Skin epidermis (tissue), 12 donors: ENCODE data around the gene CARD14.
A peak's percentile ranks its signal among the peaks of the same experiment; 100 is the strongest.
"Not testable (repeated sequence)": the region's sequence is repeated elsewhere in the genome, so short reads cannot be mapped to it uniquely, and the experiment has no call there.

ENCODE experiments used
- H3K27ac ChIP-seq, 21 experiments: fragments of 200-600 bp; sonication (generic) in 11 of 21; one replicate each; pipeline ENCODE4 v1.5.0; 2020; ENCODE audit warnings: mild to moderate bottlenecking in 3 of 21, inconsistent platforms in 2 of 21, moderate library complexity in 2 of 21
- H3K4me3 ChIP-seq, 7 experiments: fragments of 200-600 bp; sonication (generic) in 2 of 7; one replicate each; pipeline ENCODE4 v1.5.0; 2020; ENCODE audit warnings: inconsistent platforms in 2 of 7, mild to moderate bottlenecking in 2 of 7, moderate library complexity in 1 of 7

Gene CARD14

GRCh38 chr17:80146121-80147034 lies 23.5 kb upstream of the CARD14 start:
- Histone ChIP-seq H3K27ac (peak overlapping the region; percentile 64 to 99 (median 97)), H3K4me3 (peak overlapping the region; percentile 82 to 100 (median 94))

- peak within 1 kb of the TSS; percentile 82 to 100 (median 94) for H3K4me3 ChIP-seq
Observed at GRCh38 chr17:80147035-80147822, 22.6 kb upstream of the CARD14 start, which contains the start of gene EIF4A3. TSS of gene EIF4A3 (minus strand) at chr17:80147128. CDS start at chr17:80146961, 167 bp downstream.

GRCh38 chr17:80151333-80151732 lies 18.5 kb upstream of the CARD14 start:
- H3K27ac ChIP-seq = peak overlapping the region in 9 of 21 experiments; percentile 35 to 65 (median 49)
- H3K4me3 ChIP-seq = no peak overlapping the region

More at GRCh38 chr17:80147035-80147822, 22.6 kb upstream of the CARD14 start, which contains the start of gene EIF4A3:
- H3K27ac ChIP-seq = peak within 1 kb of the TSS; percentile 75 to 99 (median 97)

- H3K27ac ChIP-seq = peak overlapping the region in 10 of 21 experiments; percentile 34 to 66 (median 48)
- no peak overlapping the region for H3K4me3 ChIP-seq
Observed at GRCh38 chr17:80152081-80152702, 17.6 kb upstream of the CARD14 start.

GRCh38 chr17:80153004-80153403 lies 16.8 kb upstream of the CARD14 start:
- no peak overlapping the region for H3K4me3 ChIP-seq
- H3K27ac ChIP-seq = peak overlapping the region in 3 of 21 experiments; percentile 35 to 66 (median 65)

- no peak overlapping the region for H3K27ac ChIP-seq
- no peak overlapping the region for H3K4me3 ChIP-seq
Observed at GRCh38 chr17:80154166-80154565, 15.7 kb upstream of the CARD14 start.

GRCh38 chr17:80155600-80155999 lies 14.2 kb upstream of the CARD14 start:
- not testable (repeated sequence) for H3K27ac ChIP-seq

GRCh38 chr17:80158846-80159245 lies 11.0 kb upstream of the CARD14 start:
- Histone ChIP-seq H3K4me3 (no peak overlapping the region), H3K27ac (no peak overlapping the region)

More at GRCh38 chr17:80155600-80155999, 14.2 kb upstream of the CARD14 start:
- H3K4me3 ChIP-seq = not testable (repeated sequence)

GRCh38 chr17:80160536-80160935 lies 9.3 kb upstream of the CARD14 start:
- Histone ChIP-seq H3K4me3 (no peak overlapping the region), H3K27ac (no peak overlapping the region)

- Histone ChIP-seq H3K27ac (no peak overlapping the region), H3K4me3 (no peak overlapping the region)
Observed at GRCh38 chr17:80163336-80163735, 6.5 kb upstream of the CARD14 start.

GRCh38 chr17:80164185-80164584 lies 5.6 kb upstream of the CARD14 start:
- no peak overlapping the region for H3K27ac ChIP-seq

GRCh38 chr17:80166446-80166845 lies 3.4 kb upstream of the CARD14 start:
- H3K27ac ChIP-seq = peak overlapping the region in 1 of 21 experiments; percentile 16
- H3K4me3 ChIP-seq = no peak overlapping the region

More at GRCh38 chr17:80164185-80164584, 5.6 kb upstream of the CARD14 start:
- no peak overlapping the region for H3K4me3 ChIP-seq

GRCh38 chr17:80168371-80168770 lies 1.5 kb upstream of the CARD14 start:
- H3K27ac ChIP-seq = peak overlapping the region in 1 of 21 experiments; percentile 11
- H3K4me3 ChIP-seq = no peak overlapping the region

GRCh38 chr17:80169107-80169506 lies 723 bp upstream of the CARD14 start:
- H3K4me3 ChIP-seq = no peak overlapping the region

GRCh38 chr17:80171681-80172080 lies 1.9 kb downstream of the CARD14 start:
- Histone ChIP-seq H3K27ac (no peak overlapping the region), H3K4me3 (no peak overlapping the region)

More at GRCh38 chr17:80169107-80169506, 723 bp upstream of the CARD14 start:
- H3K27ac ChIP-seq = no peak overlapping the region

GRCh38 chr17:80173126-80173525 lies 3.3 kb downstream of the CARD14 start:
- Histone ChIP-seq H3K4me3 (no peak overlapping the region), H3K27ac (no peak overlapping the region)

- Histone ChIP-seq H3K4me3 (no peak overlapping the region), H3K27ac (no peak overlapping the region)
Observed at GRCh38 chr17:80173916-80174315, 4.1 kb downstream of the CARD14 start.

GRCh38 chr17:80176757-80177156 lies 6.9 kb downstream of the CARD14 start:
- H3K27ac ChIP-seq = no peak overlapping the region
- no peak overlapping the region for H3K4me3 ChIP-seq

GRCh38 chr17:80177986-80178595 lies 8.3 kb downstream of the CARD14 start:
- Histone ChIP-seq H3K27ac (no peak overlapping the region), H3K4me3 (no peak overlapping the region)
